Measurements from ENCODE around the gene KIF18A.

Gene KIF18A

GRCh38 chr11:28043930-28044709 is 63.8 kb downstream of the KIF18A start:
- no peak for FAIRE-seq

- no peak for FAIRE-seq
Measured at GRCh38 chr11:28040384-28040783, 67.6 kb downstream of the KIF18A start.

GRCh38 chr11:28038775-28039174 is 69.2 kb downstream of the KIF18A start:
- FAIRE-seq = no peak

- no peak for FAIRE-seq
Measured at GRCh38 chr11:28026634-28027290, 81.2 kb downstream of the KIF18A start.

- no peak for FAIRE-seq
Measured at GRCh38 chr11:28017816-28018215, 90.1 kb downstream of the KIF18A start.

- FAIRE-seq = no peak
Measured at GRCh38 chr11:28011813-28012212, 96.1 kb downstream of the KIF18A start.

- FAIRE-seq = no peak
Measured at GRCh38 chr11:28009996-28010395, 98.0 kb downstream of the KIF18A start.

GRCh38 chr11:28009388-28009787 is 98.6 kb downstream of the KIF18A start:
- FAIRE-seq = no peak

GRCh38 chr11:28003615-28004014 is 104.3 kb downstream of the KIF18A start:
- FAIRE-seq = no peak

GRCh38 chr11:27998552-27998951 is 109.4 kb downstream of the KIF18A start:
- no peak for FAIRE-seq

- FAIRE-seq = no peak
Measured at GRCh38 chr11:27997344-27997743, 110.6 kb downstream of the KIF18A start.

GRCh38 chr11:27996066-27996465 is 111.9 kb downstream of the KIF18A start:
- FAIRE-seq = no peak

- FAIRE-seq = no peak
Measured at GRCh38 chr11:27995083-27995482, 112.9 kb downstream of the KIF18A start.

GRCh38 chr11:27991736-27992135 is 116.2 kb downstream of the KIF18A start:
- FAIRE-seq = no peak

- FAIRE-seq = no peak
Measured at GRCh38 chr11:27977527-27977926, 130.4 kb downstream of the KIF18A start.

GRCh38 chr11:27977031-27977430 is 130.9 kb downstream of the KIF18A start:
- FAIRE-seq = no peak

- no peak for FAIRE-seq
Measured at GRCh38 chr11:27976262-27976661, 131.7 kb downstream of the KIF18A start.

- no peak for FAIRE-seq
Measured at GRCh38 chr11:27973851-27974536, 134.0 kb downstream of the KIF18A start.

- FAIRE-seq = no peak
Measured at GRCh38 chr11:27972522-27973170, 135.3 kb downstream of the KIF18A start.

GRCh38 chr11:27971171-27971570 is 136.8 kb downstream of the KIF18A start:
- FAIRE-seq = no peak

Measured in endometrium (tissue), 2 donors.